GM19239 (cell line): ENCODE data around the gene DNAH17.

Source experiments
- DNase-seq: peaks from one replicate; pipeline ENCODE4 v3.0.0; 2011; ENCODE audit warnings: low spot score; ENCODE audit not compliant: insufficient read length
- FAIRE-seq: peaks from 2 replicates; lab custom pipeline; 2011; peaks lifted over from hg19 to GRCh38; lab: Jason Lieb, UNC

Gene DNAH17

GRCh38 chr17:78422267-78422605 lies 155.0 kb downstream of the DNAH17 start:
- DNase-seq: no peak
- FAIRE-seq: no peak

- peak; percentile 59 for FAIRE-seq
- peak; percentile 94 for DNase-seq
Observed at GRCh38 chr17:78421534-78422266, 155.5 kb downstream of the DNAH17 start.

- no peak for FAIRE-seq
Observed at GRCh38 chr17:78421084-78421533, 156.1 kb downstream of the DNAH17 start.

GRCh38 chr17:78419970-78420815 lies 157.0 kb downstream of the DNAH17 start:
- FAIRE-seq (no peak), DNase-seq (no peak)

More at GRCh38 chr17:78421084-78421533, 156.1 kb downstream of the DNAH17 start:
- no peak for DNase-seq

- FAIRE-seq (no peak), DNase-seq (no peak)
Observed at GRCh38 chr17:78418326-78419026, 158.7 kb downstream of the DNAH17 start.

GRCh38 chr17:78417531-78417909 lies 159.7 kb downstream of the DNAH17 start:
- DNase-seq (no peak), FAIRE-seq (no peak)

- no peak for DNase-seq
- no peak for FAIRE-seq
Observed at GRCh38 chr17:78416791-78417530, 160.2 kb downstream of the DNAH17 start.

- FAIRE-seq (no peak), DNase-seq (no peak)
Observed at GRCh38 chr17:78415821-78416711, 161.1 kb downstream of the DNAH17 start.

- DNase-seq (no peak), FAIRE-seq (no peak)
Observed at GRCh38 chr17:78414178-78415162, 162.7 kb downstream of the DNAH17 start.

- FAIRE-seq: no peak
Observed at GRCh38 chr17:78412403-78412802, 164.8 kb downstream of the DNAH17 start.

GRCh38 chr17:78411241-78411857 lies 165.8 kb downstream of the DNAH17 start:
- no peak for FAIRE-seq

More at GRCh38 chr17:78412403-78412802, 164.8 kb downstream of the DNAH17 start:
- no peak for DNase-seq

GRCh38 chr17:78409191-78409928 lies 167.8 kb downstream of the DNAH17 start:
- FAIRE-seq (no peak), DNase-seq (no peak)

More at GRCh38 chr17:78411241-78411857, 165.8 kb downstream of the DNAH17 start:
- DNase-seq: no peak

GRCh38 chr17:78408476-78409050 lies 168.6 kb downstream of the DNAH17 start:
- no peak for FAIRE-seq

GRCh38 chr17:78407387-78408000 lies 169.7 kb downstream of the DNAH17 start:
- no peak for FAIRE-seq

More at GRCh38 chr17:78408476-78409050, 168.6 kb downstream of the DNAH17 start:
- no peak for DNase-seq

GRCh38 chr17:78406920-78407319 lies 170.3 kb downstream of the DNAH17 start:
- FAIRE-seq: no peak
- no peak for DNase-seq

More at GRCh38 chr17:78407387-78408000, 169.7 kb downstream of the DNAH17 start:
- no peak for DNase-seq

GRCh38 chr17:78406396-78406795 lies 170.8 kb downstream of the DNAH17 start:
- no peak for DNase-seq
- no peak for FAIRE-seq
